HEK293 (cell line): ENCODE results near the gene IGSF1.

ENCODE experiments used
- CTCF ChIA-PET: fragments of 350-600 bp; formaldehyde crosslinking; extraction: SDS; loops from one replicate; lab custom pipeline; 2021; ENCODE audit warnings: antibody characterized with exemption; lab: Yijun Ruan, JAX
- POLR2A ChIA-PET: fragments of 300-600 bp; formaldehyde crosslinking; extraction: SDS; loops from one replicate; lab custom pipeline; 2020; ENCODE audit warnings: antibody characterized with exemption, inconsistent platforms; lab: Yijun Ruan, JAX
- H3K27ac ChIP-seq: fragments of 200-500 bp; sonication (Bioruptor generic); 2 replicates; pipeline ENCODE4 v1.5.1; 2014; ENCODE audit warnings: low read depth, low read length, control low read depth, inconsistent platforms; ENCODE audit errors: extremely low read depth
- H3K36me3 ChIP-seq, 2 experiments: fragments of 200-500 bp in 1 of 2; sonication (Bioruptor generic) in 1 of 2; 1 replicate in 1 of 2; 2 replicates in 1 of 2; pipeline ENCODE4 v1.5.1; 2014 to 2017; ENCODE audit warnings: inconsistent platforms in 2 of 2, low read length in 2 of 2; ENCODE audit not compliant: control insufficient read depth in 2 of 2, insufficient read depth in 1 of 2
- H3K4me1 ChIP-seq: fragments of 200-500 bp; sonication (Bioruptor generic); 2 replicates; pipeline ENCODE4 v1.5.1; 2014; ENCODE audit warnings: mild to moderate bottlenecking, low read length, inconsistent platforms; ENCODE audit not compliant: control insufficient read depth, insufficient read depth
- H3K4me3 ChIP-seq: 2 replicates; pipeline ENCODE4 v1.5.1; 2011; ENCODE audit warnings: low read depth, mild to moderate bottlenecking, control low read depth, low read length, moderate library complexity
- H3K9me3 ChIP-seq: fragments of 200-500 bp; sonication (Bioruptor generic); 2 replicates; pipeline ENCODE4 v1.5.1; 2014; ENCODE audit warnings: low read depth, low read length, inconsistent platforms; ENCODE audit not compliant: control insufficient read depth, insufficient read depth
- FEZF1 ChIP-seq: fragments of 450-650 bp; formaldehyde crosslinking; IDR thresholded peaks from 2 replicates; pipeline ENCODE4 v1.5.1; 2016; ENCODE audit warnings: missing biosample characterization, missing genetic modification characterization
- GLIS2 ChIP-seq: fragments of 450-650 bp; formaldehyde crosslinking; IDR thresholded peaks from 2 replicates; pipeline ENCODE4 v1.5.1; 2016; ENCODE audit warnings: missing biosample characterization, missing genetic modification characterization
- RBAK ChIP-seq: fragments of 450-650 bp; formaldehyde crosslinking; IDR thresholded peaks from 2 replicates; pipeline ENCODE4 v1.5.1; 2016; ENCODE audit warnings: missing biosample characterization, missing genetic modification characterization
- REST ChIP-seq: fragments of 450-650 bp; formaldehyde crosslinking; IDR thresholded peaks from 2 replicates; pipeline ENCODE4 v1.5.1; 2016; ENCODE audit warnings: missing biosample characterization, missing genetic modification characterization
- TCF7L2 ChIP-seq: IDR thresholded peaks from 2 replicates; pipeline ENCODE4 v1.6.1; 2011; ENCODE audit warnings: low read depth, mild to moderate bottlenecking, inconsistent platforms, low read length, moderate library complexity, borderline replicate concordance
- YY2 ChIP-seq: fragments of 450-650 bp; formaldehyde crosslinking; IDR thresholded peaks from 2 replicates; pipeline ENCODE4 v1.5.1; 2016; ENCODE audit warnings: missing biosample characterization, missing genetic modification characterization
- ZFP37 ChIP-seq: fragments of 450-650 bp; formaldehyde crosslinking; IDR thresholded peaks from 2 replicates; pipeline ENCODE4 v1.5.1; 2016; ENCODE audit warnings: missing biosample characterization, missing genetic modification characterization
- ZNF132 ChIP-seq: fragments of 450-650 bp; formaldehyde crosslinking; IDR thresholded peaks from 2 replicates; pipeline ENCODE4 v1.5.1; 2017; ENCODE audit warnings: missing biosample characterization, missing genetic modification characterization, borderline replicate concordance
- ZNF148 ChIP-seq: fragments of 450-650 bp; formaldehyde crosslinking; IDR thresholded peaks from 2 replicates; pipeline ENCODE4 v1.5.0; 2017; ENCODE audit warnings: missing biosample characterization, missing genetic modification characterization, borderline replicate concordance
- ZNF19 ChIP-seq: fragments of 450-650 bp; formaldehyde crosslinking; IDR thresholded peaks from 2 replicates; pipeline ENCODE4; 2016; ENCODE audit warnings: missing biosample characterization, missing genetic modification characterization, low read depth
- ZNF324 ChIP-seq: fragments of 450-650 bp; formaldehyde crosslinking; IDR thresholded peaks from 2 replicates; pipeline ENCODE4 v1.5.1; 2016; ENCODE audit warnings: missing biosample characterization, missing genetic modification characterization
- ZNF426 ChIP-seq: fragments of 450-650 bp; formaldehyde crosslinking; IDR thresholded peaks from 2 replicates; pipeline ENCODE4 v1.5.1; 2017; ENCODE audit warnings: missing biosample characterization, missing genetic modification characterization, mild to moderate bottlenecking, inconsistent platforms, moderate library complexity
- ZNF501 ChIP-seq: fragments of 450-650 bp; formaldehyde crosslinking; IDR thresholded peaks from 2 replicates; pipeline ENCODE4 v1.5.1; 2016; ENCODE audit warnings: missing biosample characterization, missing genetic modification characterization
- ZNF510 ChIP-seq: fragments of 450-650 bp; formaldehyde crosslinking; IDR thresholded peaks from 2 replicates; pipeline ENCODE4 v1.5.1; 2018; ENCODE audit warnings: mild to moderate bottlenecking, missing genetic modification characterization, missing biosample characterization; ENCODE audit not compliant: insufficient replicate concordance
- ZNF518A ChIP-seq: fragments of 450-650 bp; formaldehyde crosslinking; conservative IDR thresholded peaks from 2 replicates; pipeline ENCODE4 v1.5.1; 2016; ENCODE audit warnings: low read depth, missing biosample characterization, missing genetic modification characterization
- ZNF530 ChIP-seq: fragments of 450-650 bp; formaldehyde crosslinking; IDR thresholded peaks from 2 replicates; pipeline ENCODE4 v1.5.1; 2016; ENCODE audit warnings: low read depth, missing biosample characterization, missing genetic modification characterization
- ZNF701 ChIP-seq: fragments of 450-650 bp; formaldehyde crosslinking; IDR thresholded peaks from 2 replicates; pipeline ENCODE4 v1.5.1; 2016; ENCODE audit warnings: missing biosample characterization, missing genetic modification characterization
- ZNF704 ChIP-seq: fragments of 450-650 bp; formaldehyde crosslinking; IDR thresholded peaks from 2 replicates; pipeline ENCODE4 v1.5.1; 2016; ENCODE audit warnings: missing biosample characterization, missing genetic modification characterization
- ZNF785 ChIP-seq: fragments of 450-650 bp; formaldehyde crosslinking; IDR thresholded peaks from 2 replicates; pipeline ENCODE4 v1.5.1; 2016; ENCODE audit warnings: missing biosample characterization, missing genetic modification characterization
- ZSCAN18 ChIP-seq: fragments of 450-650 bp; formaldehyde crosslinking; IDR thresholded peaks from 2 replicates; pipeline ENCODE4 v1.5.1; 2016; ENCODE audit warnings: missing biosample characterization, missing genetic modification characterization

IGSF1 gene

GRCh38 chrX:131279617-131280016, 9.5 kb downstream of the IGSF1 start (continued):
- TF ChIP-seq ZNF148 (tag by site-specific recombination) (no peak), YY2 (tag by site-specific recombination) (no peak), ZNF510 (tag by site-specific recombination) (no peak), ZNF530 (tag by site-specific recombination) (no peak), ZNF19 (tag by site-specific recombination) (no peak), ZNF426 (no peak), TCF7L2 (no peak), ZNF132 (tag by site-specific recombination) (no peak)

GRCh38 chrX:131279197-131279596, 9.9 kb downstream of the IGSF1 start:
- H3K4me1 ChIP-seq: no peaks in the 10 kb centered on the region
- no peak overlapping the region for H3K4me3 ChIP-seq
- H3K9me3 ChIP-seq: no peaks in the 10 kb centered on the region
- H3K27ac ChIP-seq: no peak overlapping the region
- TF ChIP-seq ZSCAN18 (tag by site-specific recombination) (no peak), FEZF1 (no peak), RBAK (no peak), ZNF785 (no peak), ZNF132 (tag by site-specific recombination) (no peak), ZNF518A (tag by site-specific recombination) (no peak)
- POLR2A ChIA-PET: no interaction called here
- peaks cover 0 to under 1% of the 10 kb centered on the region in 2 experiments; a peak in 1 of 3 replicates for H3K36me3 ChIP-seq
- CTCF ChIA-PET: no interaction called here

GRCh38 chrX:131277543-131278136, 11.5 kb downstream of the IGSF1 start:
- Histone ChIP-seq H3K36me3 (peaks cover 0 to 3% of the 10 kb centered on the region in 2 experiments; a peak in 1 of 3 replicates), H3K4me3 (no peak overlapping the region), H3K4me1 (no peaks in the 10 kb centered on the region), H3K9me3 (no peaks in the 10 kb centered on the region), H3K27ac (no peak overlapping the region)
- ChIA-PET POLR2A (no interaction called here), CTCF (no interaction called here)
- TF ChIP-seq ZNF704 (tag by site-specific recombination) (no peak), GLIS2 (tag by site-specific recombination) (no peak), ZNF501 (tag by site-specific recombination) (no peak), REST (tag by site-specific recombination) (no peak), ZNF324 (tag by site-specific recombination) (no peak), ZFP37 (tag by site-specific recombination) (no peak), ZNF701 (no peak)
